Eye (tissue), 1 donor: ENCODE measurements around the gene ALDH8A1.

Source experiments
- DNase-seq: peaks from one replicate; pipeline ENCODE4 v3.0.0-alpha.2; 2015

ALDH8A1 gene, protein sequence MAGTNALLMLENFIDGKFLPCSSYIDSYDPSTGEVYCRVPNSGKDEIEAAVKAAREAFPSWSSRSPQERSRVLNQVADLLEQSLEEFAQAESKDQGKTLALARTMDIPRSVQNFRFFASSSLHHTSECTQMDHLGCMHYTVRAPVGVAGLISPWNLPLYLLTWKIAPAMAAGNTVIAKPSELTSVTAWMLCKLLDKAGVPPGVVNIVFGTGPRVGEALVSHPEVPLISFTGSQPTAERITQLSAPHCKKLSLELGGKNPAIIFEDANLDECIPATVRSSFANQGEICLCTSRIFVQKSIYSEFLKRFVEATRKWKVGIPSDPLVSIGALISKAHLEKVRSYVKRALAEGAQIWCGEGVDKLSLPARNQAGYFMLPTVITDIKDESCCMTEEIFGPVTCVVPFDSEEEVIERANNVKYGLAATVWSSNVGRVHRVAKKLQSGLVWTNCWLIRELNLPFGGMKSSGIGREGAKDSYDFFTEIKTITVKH

DNA sequence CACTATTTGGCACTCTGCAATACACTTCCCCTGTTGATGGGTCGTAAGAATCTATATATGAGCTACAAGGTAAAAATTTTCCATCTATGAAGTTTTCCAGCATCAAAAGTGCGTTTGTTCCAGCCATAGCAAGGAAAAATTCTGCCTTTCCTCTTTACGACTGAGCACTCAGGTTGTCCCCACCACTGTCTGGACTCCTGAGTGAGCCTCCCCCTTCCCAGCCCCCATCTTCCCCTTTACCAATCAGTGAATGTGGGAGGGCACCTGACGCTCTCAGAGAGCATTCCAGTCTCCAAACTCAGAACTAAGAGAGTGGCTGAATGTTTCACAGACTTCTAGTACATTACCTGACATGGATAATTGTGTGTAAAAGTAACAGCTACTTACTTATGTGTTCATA is at the start of gene ALDH8A1:
Gene ALDH8A1, minus strand, starts transcription at position 175 of the 400 bp plus-strand sequence. Its CDS starts 48 bp downstream, at position 127.
- no peak for DNase-seq

DNA sequence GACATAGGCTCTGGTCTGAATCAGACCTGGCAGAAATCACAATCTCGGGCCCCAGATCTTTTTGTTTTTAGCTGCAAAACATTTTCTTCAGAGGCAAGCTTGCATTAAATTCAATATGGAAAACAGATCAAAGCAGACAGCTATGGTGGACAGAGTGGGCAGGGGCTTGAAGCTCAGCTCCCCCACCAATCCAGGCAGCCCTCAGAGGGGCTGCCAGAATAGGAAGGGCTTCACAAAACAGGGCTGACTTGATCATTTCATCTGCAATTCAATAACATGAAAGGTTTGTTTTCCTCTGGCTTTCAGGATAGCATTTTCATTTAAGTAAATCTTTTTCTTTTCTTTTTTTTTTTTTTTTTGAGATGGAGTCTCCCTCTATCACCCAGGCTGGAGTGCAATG is 49.2 kb upstream of the ALDH8A1 start:
- DNase-seq = no peak

GRCh38 chr6:134997133-134997995 is 47.5 kb upstream of the ALDH8A1 start:
- no peak for DNase-seq

GRCh38 chr6:134995536-134995935 is 45.6 kb upstream of the ALDH8A1 start:
- no peak for DNase-seq

DNA sequence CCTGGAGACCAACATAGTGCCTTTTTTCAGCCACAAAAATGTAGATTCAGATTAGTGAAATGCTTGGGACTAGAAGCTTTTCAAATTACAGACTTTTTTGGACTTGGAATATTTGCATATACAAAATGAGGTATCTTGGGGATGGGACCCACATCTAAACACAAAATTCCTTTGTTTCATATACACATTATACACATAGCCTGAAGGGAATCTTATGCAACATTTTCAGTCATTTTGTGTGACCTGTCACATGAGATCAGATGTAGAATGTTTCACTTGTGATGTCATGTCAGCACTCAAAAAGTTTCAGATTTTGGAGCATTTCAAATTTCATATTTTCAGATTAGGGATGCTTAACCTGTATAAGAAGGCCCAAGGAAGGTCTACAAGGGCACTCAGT is 44.5 kb upstream of the ALDH8A1 start:
- no peak for DNase-seq

- DNase-seq = no peak
These were observed 42.3 kb upstream of the ALDH8A1 start for GRCh38 chr6:134992155-134992554.

- DNase-seq = no peak
These were observed 40.4 kb upstream of the ALDH8A1 start for GRCh38 chr6:134990262-134990661.

GRCh38 chr6:134984821-134985220 is 34.9 kb upstream of the ALDH8A1 start:
- DNase-seq = no peak

DNA sequence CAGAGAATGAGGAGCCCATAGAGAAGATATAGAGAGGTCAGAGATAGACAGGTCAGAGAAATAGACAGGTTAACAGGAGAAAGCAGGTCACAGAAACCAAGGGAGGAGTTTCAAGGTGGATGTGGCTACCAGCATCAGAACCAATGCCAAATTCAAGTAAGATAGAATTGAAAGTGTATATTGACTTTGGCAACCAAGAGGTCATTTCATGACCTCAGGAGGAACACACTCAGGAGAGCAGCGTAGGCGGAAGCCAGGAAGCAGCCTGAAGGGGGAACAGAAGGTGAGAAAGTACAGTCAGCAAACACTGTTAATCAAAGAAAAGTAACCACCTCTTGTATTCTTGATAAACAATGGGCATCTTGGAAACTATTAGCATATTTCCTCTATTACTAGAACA is 33.9 kb upstream of the ALDH8A1 start:
- DNase-seq = no peak

GRCh38 chr6:134982161-134982560 is 32.3 kb upstream of the ALDH8A1 start:
- no peak for DNase-seq

GRCh38 chr6:134980846-134981245 is 30.9 kb upstream of the ALDH8A1 start:
- no peak for DNase-seq

DNA sequence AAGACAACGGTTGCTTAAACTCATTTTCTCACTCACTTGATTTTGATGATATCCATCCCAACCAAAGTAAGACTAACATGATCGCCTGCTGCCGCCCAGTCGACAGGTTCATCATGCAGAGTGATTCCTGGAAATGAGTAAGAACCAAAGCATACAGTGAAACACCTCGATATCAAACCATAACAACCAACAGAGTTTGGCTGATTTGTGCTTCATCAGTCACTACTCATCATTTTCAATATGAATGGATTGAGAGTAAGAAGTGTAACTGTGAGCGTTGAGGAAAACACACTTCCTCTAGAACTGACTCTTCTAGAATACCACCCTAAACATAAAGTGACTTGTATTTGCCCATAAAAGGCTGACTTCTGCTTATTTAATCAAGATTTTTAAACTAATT is 29.2 kb upstream of the ALDH8A1 start:
- no peak for DNase-seq

DNA sequence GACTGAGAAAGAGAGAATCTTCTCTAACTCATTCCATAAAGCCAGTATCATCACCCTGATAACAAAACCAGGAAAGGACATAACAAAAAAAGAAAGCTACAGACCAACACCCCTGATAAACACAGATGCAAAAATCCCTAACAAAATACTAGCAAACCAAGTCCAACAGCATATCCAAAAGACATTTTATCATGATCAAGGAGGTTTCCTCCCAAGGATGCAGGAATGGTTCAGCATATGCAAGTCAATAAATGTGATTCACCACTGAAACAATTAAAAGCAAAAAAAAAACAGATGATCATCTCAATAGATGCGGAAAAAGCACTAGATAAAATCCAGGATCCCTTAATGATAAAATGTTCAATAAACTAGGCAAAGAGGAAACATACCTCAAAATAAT is 24.5 kb upstream of the ALDH8A1 start:
- no peak for DNase-seq

- no peak for DNase-seq
These were observed 17.8 kb upstream of the ALDH8A1 start for GRCh38 chr6:134967711-134968110.

- DNase-seq = no peak
These were observed 14.7 kb upstream of the ALDH8A1 start for GRCh38 chr6:134964451-134965203.

DNA sequence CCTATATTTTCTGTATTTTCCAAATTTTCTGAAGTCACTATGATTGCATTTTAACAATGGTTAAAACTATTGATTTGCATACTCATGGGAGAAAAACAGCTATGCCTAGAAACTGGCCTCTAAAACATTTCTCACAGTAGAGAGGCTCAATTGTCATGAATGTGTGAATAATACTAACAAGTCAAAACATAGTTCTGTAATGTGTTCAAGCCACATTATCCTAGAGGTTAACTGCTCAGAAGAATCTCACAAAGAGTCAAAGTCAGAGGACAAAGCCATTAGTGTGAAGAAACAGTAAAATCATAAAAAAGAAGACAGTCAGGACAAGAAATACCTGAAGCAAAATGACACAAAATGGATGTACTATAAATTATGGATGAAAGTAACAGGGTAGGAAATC is 12.5 kb upstream of the ALDH8A1 start:
- peak; percentile 16 for DNase-seq

- DNase-seq = no peak
These were observed 11.5 kb upstream of the ALDH8A1 start for GRCh38 chr6:134961366-134961765.

DNA sequence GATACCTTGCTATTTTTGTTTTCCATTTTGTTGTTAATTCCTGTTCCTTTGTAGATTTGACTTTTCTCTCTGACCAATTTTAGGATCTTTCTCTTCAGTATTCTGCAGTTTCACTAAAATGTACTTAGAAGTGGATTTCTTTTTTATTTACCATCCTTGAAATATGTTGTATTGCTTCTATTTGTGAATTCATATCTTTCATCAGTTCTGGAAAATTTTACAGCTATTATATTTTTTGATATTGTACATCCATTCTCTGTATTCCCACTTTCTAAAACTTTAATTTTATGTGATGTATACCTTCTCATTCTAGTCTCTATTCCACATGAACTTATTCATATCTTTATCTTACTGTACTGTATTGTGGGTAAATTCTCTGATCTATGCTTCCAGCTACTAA is 9.7 kb upstream of the ALDH8A1 start:
- no peak for DNase-seq

- DNase-seq = no peak
These were observed 6.8 kb upstream of the ALDH8A1 start for GRCh38 chr6:134956676-134957075.

- no peak for DNase-seq
These were observed 6.1 kb upstream of the ALDH8A1 start for GRCh38 chr6:134956032-134956431.

DNA sequence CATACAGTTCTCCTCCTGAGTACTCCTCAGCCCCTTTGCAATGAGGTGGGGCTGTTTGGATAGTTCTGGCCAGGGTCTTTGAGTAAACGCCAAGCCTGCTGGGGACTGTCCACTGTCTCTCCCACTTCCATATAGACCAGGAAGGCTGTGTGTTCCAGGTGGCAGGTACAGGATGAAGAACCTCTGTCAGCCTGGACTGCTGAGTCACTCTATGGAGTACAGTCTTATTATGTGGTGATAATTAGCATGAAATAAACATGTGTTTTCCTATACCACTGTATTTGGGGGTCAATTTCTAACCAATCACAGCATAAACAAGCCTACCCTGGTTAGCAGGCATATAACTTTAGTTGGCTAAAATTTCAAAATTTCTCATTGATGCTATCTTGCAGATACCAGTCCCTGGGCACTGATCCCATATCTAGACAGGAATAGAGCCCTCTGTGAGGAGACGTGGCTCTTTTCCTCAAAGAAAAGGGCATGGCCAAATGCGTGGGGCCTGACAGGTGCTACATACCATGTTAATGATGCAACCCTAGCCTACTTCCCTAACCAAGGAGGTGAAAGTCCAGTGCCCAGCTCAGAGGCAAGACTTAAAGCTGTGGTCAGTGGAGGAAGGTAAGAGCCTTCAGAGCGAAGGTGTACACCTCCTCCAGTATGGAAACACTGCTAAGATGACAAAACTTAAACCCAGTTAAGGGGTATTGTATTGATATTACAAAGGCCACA is 4.5 kb upstream of the ALDH8A1 start:
- DNase-seq = no peak

DNA sequence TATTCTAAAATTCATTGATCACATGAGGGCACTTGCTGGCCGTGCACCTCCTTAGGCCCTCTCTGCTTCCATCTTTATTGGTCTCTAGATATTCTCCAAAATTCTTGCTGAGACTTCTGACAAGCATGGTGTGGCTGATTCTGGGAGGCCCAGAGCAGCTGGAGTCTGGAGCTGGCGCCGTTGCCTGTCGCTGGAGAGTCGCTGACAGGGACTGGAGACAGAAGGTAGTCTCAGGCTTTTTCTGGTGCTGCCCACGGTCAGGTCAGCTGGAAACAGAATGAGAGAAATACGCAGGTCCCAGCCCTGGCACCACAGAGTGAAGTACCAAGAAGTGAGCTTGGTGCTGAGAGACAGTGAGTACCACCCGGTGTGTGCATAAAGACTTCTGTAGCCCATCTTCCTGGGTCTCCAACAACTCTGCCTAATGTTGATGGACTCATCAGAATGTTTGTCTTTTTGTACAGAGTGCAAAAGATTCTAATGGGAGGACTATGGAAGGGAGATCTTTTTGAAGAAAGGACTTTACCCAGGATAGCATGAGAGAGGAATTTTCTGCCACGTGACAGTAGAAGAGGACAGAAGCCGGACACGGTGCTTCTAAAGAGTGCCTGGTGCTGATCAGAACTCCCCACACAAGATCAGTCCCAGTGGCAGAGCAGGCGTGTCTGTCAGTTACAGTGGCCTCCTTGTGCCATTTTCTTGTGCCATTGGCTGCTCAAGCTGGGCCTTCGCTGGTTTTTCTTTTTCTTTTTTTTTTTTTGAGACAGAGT is 1.8 kb upstream of the ALDH8A1 start:
- DNase-seq = no peak
